Neuronal stem cell (in vitro differentiated cells): ENCODE measurements around the gene CLEC7A.

Source experiments
- DNase-seq: peaks from one replicate; pipeline ENCODE4 v3.0.0-alpha.2; 2013; ENCODE audit warnings: low spot score
- H2AFZ ChIP-seq: one replicate; pipeline ENCODE4 v1.6.1; 2013; ENCODE audit warnings: mild to moderate bottlenecking, low read length, inconsistent platforms
- H2AK5ac ChIP-seq: 2 replicates; pipeline ENCODE4 v1.6.1; 2013; ENCODE audit warnings: low read depth, mild to moderate bottlenecking, inconsistent platforms, low read length, moderate library complexity, mixed read lengths
- H2BK120ac ChIP-seq: 2 replicates; pipeline ENCODE4 v1.6.1; 2013; ENCODE audit warnings: low read depth, mild to moderate bottlenecking, inconsistent platforms, low read length, moderate library complexity, mixed read lengths
- H2BK12ac ChIP-seq: one replicate; pipeline ENCODE4 v1.6.1; 2013; ENCODE audit warnings: low read length, inconsistent platforms
- H2BK15ac ChIP-seq: 2 replicates; pipeline ENCODE4 v1.6.1; 2013; ENCODE audit warnings: mild to moderate bottlenecking, low read length, inconsistent platforms, mixed read lengths
- H2BK5ac ChIP-seq: one replicate; pipeline ENCODE4 v1.6.1; 2013; ENCODE audit warnings: inconsistent platforms, mild to moderate bottlenecking, low read length, moderate library complexity
- H3K14ac ChIP-seq: one replicate; pipeline ENCODE4 v1.6.1; 2013; ENCODE audit warnings: low read length, inconsistent platforms
- H3K18ac ChIP-seq: 2 replicates; pipeline ENCODE4 v1.6.1; 2013; ENCODE audit warnings: low read length, inconsistent platforms
- H3K23ac ChIP-seq: 2 replicates; pipeline ENCODE4 v1.6.1; 2013; ENCODE audit warnings: low read depth, mild to moderate bottlenecking, mixed read lengths, low read length, inconsistent platforms; ENCODE audit not compliant: poor library complexity
- H3K27ac ChIP-seq: replicated peaks from 3 replicates; pipeline ENCODE4 v1.5.1; 2013; ENCODE audit warnings: low read length, inconsistent platforms
- H3K27me3 ChIP-seq, 3 experiments: 2 replicates each; pipeline ENCODE4 v1.6.1; 2013; ENCODE audit warnings: low read length in 3 of 3, mild to moderate bottlenecking in 2 of 3, inconsistent platforms in 1 of 3, low read depth in 1 of 3, mixed read lengths in 1 of 3, moderate library complexity in 1 of 3; ENCODE audit not compliant: control insufficient read depth in 3 of 3, insufficient read depth in 3 of 3
- H3K36me3 ChIP-seq, 2 donors: replicated peaks in 1 of 2; 2 replicates each; pipeline ENCODE4 v1.6.1; 2013; ENCODE audit warnings: low read length in 2 of 2; ENCODE audit not compliant: control insufficient read depth in 2 of 2, insufficient read depth in 2 of 2
- H3K4ac ChIP-seq: 2 replicates; pipeline ENCODE4 v1.6.1; 2013; ENCODE audit warnings: inconsistent platforms, mild to moderate bottlenecking, low read length, moderate library complexity
- H3K4me1 ChIP-seq, 2 donors: 1 replicate in 1 of 2; 2 replicates in 1 of 2; pipeline ENCODE4 v1.6.1; 2013; ENCODE audit warnings: low read length in 2 of 2, low read depth in 1 of 2; ENCODE audit not compliant: control insufficient read depth in 2 of 2, insufficient read depth in 1 of 2
- H3K4me2 ChIP-seq: one replicate; pipeline ENCODE4 v1.6.1; 2013; ENCODE audit warnings: mild to moderate bottlenecking, low read length, inconsistent platforms; ENCODE audit not compliant: insufficient read depth, poor library complexity, severe bottlenecking
- H3K4me3 ChIP-seq, 2 donors: 2 replicates each; pipeline ENCODE4 v1.5.1; 2013; ENCODE audit warnings: low read length in 2 of 2, mild to moderate bottlenecking in 2 of 2, inconsistent platforms in 1 of 2, moderate library complexity in 1 of 2
- H3K79me1 ChIP-seq: one replicate; pipeline ENCODE4 v1.6.1; 2013; ENCODE audit warnings: low read depth, mild to moderate bottlenecking, inconsistent platforms, low read length, moderate library complexity
- H3K9ac ChIP-seq: one replicate; pipeline ENCODE4 v1.6.1; 2013; ENCODE audit warnings: mild to moderate bottlenecking, low read depth, low read length, inconsistent platforms; ENCODE audit not compliant: poor library complexity
- H3K9me3 ChIP-seq, 2 donors: replicated peaks in 1 of 2; 2 replicates each; pipeline versions ENCODE3 to v1.6.1; 2013; ENCODE audit warnings: low read length in 2 of 2, mild to moderate bottlenecking in 2 of 2, inconsistent platforms in 1 of 2, low read depth in 1 of 2, mixed read lengths in 1 of 2, moderate library complexity in 1 of 2; ENCODE audit not compliant: control insufficient read depth in 2 of 2, insufficient read depth in 1 of 2
- H4K8ac ChIP-seq: one replicate; pipeline ENCODE4 v1.6.1; 2013; ENCODE audit warnings: low read depth, mild to moderate bottlenecking, inconsistent platforms, low read length, moderate library complexity
- H4K91ac ChIP-seq: one replicate; pipeline ENCODE4 v1.6.1; 2013; ENCODE audit warnings: low read length, low read depth, mild to moderate bottlenecking, inconsistent platforms; ENCODE audit not compliant: poor library complexity
- WGBS, 2 donors: extraction: QIAGEN DNeasy Blood & Tissue Kit; methylation state at CpG; one replicate each; pipeline ENCODE4 v1.1.7; 2013; ENCODE audit warnings: missing lambda C conversion rate in 2 of 2, mixed read lengths in 1 of 2; ENCODE audit not compliant: insufficient read length in 2 of 2, insufficient replicate concordance in 1 of 2; ENCODE audit errors: extremely low coverage in 2 of 2; 5-methylcytosine and 5-hydroxymethylcytosine counted together

Gene CLEC7A

DNA sequence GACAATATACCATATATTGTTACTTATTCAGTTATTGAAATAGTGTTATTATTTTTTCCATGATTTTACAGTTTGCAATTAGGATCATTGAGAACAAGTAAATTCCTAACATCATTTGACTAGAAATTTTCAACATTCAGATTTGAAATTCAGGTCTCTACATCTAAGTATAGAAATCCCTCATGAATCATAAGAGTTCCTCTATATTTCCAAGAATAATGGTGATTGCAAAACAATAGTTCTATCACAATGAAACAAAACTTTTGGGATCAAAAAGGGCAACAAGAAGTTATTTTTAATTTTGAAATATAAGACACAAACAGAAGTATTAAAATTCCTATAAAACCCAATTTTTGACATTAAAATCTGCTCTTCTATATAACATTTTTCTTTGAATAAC is 42.0 kb downstream of the CLEC7A start:
- H2BK15ac ChIP-seq, result no peak overlapping the region
- no peak overlapping the region for H3K18ac ChIP-seq
- H3K14ac ChIP-seq, result no peak overlapping the region
- H2AFZ ChIP-seq, result no peak overlapping the region
- H4K8ac ChIP-seq, result no peak overlapping the region
- no peak overlapping the region for H3K27ac ChIP-seq
- no peak overlapping the region for H2BK5ac ChIP-seq
- no peak overlapping the region for H2BK120ac ChIP-seq
- no peak overlapping the region for H3K23ac ChIP-seq
- H3K4ac ChIP-seq, result no peak overlapping the region
- no peak overlapping the region for H2BK12ac ChIP-seq
- H3K9ac ChIP-seq, result no peak overlapping the region
- DNase-seq, result no peak
- H3K9me3 ChIP-seq, result no peaks in the 10 kb centered on the region
- H3K4me2 ChIP-seq, result no peak overlapping the region
- H3K4me3 ChIP-seq, result no peak overlapping the region
- no peaks in the 10 kb centered on the region for H3K79me1 ChIP-seq
- H4K91ac ChIP-seq, result no peak overlapping the region
- H3K27me3 ChIP-seq, result no peaks in the 10 kb centered on the region
- peaks cover 0 to 4% of the 10 kb centered on the region in 2 donors for H3K4me1 ChIP-seq
- no peak overlapping the region for H2AK5ac ChIP-seq
- H3K36me3 ChIP-seq, result no peaks in the 10 kb centered on the region

DNA sequence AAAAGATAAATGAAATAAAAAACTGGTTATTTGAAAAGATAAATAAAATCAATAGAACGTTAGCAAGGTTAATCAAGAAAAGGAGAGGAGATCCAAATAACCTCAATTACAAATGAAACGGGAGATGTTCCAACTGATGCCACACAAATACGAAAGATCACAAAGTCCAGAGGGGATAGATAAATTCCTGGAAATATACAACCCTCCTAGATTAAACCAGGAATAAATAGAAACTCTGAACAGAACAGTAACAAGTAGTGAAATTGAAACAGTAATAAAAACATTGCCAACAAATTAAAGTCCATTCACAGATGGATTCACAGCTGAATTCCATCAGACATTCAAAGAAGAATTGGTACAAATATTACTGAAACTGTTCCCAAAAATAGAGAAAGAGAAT is 43.6 kb downstream of the CLEC7A start:
- no peak overlapping the region for H3K18ac ChIP-seq
- no peak overlapping the region for H3K9ac ChIP-seq
- no peak overlapping the region for H3K4me3 ChIP-seq
- H2BK12ac ChIP-seq, result no peak overlapping the region
- H3K4me2 ChIP-seq, result no peak overlapping the region
- H4K8ac ChIP-seq, result no peak overlapping the region
- no CpG with 5 or more reads among the region's 3 CpGs for WGBS, 2 donors
- no peaks in the 10 kb centered on the region for H3K9me3 ChIP-seq
- H4K91ac ChIP-seq, result no peak overlapping the region
- H3K23ac ChIP-seq, result no peak overlapping the region
- H3K4me1 ChIP-seq, result peaks cover 0 to 4% of the 10 kb centered on the region in 2 donors
- H3K27me3 ChIP-seq, result no peaks in the 10 kb centered on the region
- no peaks in the 10 kb centered on the region for H3K36me3 ChIP-seq
- no peak overlapping the region for H2AFZ ChIP-seq
- no peak overlapping the region for H2AK5ac ChIP-seq
- H2BK120ac ChIP-seq, result no peak overlapping the region
- no peaks in the 10 kb centered on the region for H3K79me1 ChIP-seq
- no peak overlapping the region for H3K27ac ChIP-seq
- no peak overlapping the region for H3K4ac ChIP-seq
- no peak overlapping the region for H3K14ac ChIP-seq
- no peak for DNase-seq
- H2BK5ac ChIP-seq, result no peak overlapping the region
- H2BK15ac ChIP-seq, result no peak overlapping the region

DNA sequence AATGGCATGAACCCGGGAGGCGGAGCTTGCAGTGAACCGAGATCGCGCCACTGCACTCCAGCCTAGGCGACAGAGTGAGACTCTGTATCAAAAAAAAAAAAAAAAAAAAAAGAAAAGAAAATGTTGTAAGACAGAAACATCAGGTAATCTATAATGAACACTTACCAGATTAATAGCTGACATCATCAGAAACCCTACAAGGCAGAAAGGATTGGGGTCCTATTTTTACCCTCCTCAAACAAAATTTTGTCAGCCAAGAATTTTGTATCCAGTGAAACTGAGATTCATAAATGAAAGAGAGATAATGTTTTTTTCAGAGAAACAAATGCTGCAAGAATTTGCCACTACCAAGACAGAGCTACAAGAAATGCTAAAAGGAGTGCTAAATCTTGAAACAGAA is 45.3 kb downstream of the CLEC7A start:
- Histone ChIP-seq H3K9me3 (no peaks in the 10 kb centered on the region), H3K27ac (no peak overlapping the region), H3K23ac (no peak overlapping the region), H4K8ac (no peak overlapping the region), H2BK15ac (no peak overlapping the region), H3K4me3 (no peak overlapping the region), H3K4me1 (peaks cover 0 to 2% of the 10 kb centered on the region in 2 donors), H3K4me2 (no peak overlapping the region), H3K4ac (no peak overlapping the region), H3K27me3 (no peaks in the 10 kb centered on the region), H2BK5ac (no peak overlapping the region), H3K14ac (no peak overlapping the region), H3K18ac (no peak overlapping the region), H3K9ac (no peak overlapping the region), H3K79me1 (no peaks in the 10 kb centered on the region), H2BK12ac (no peak overlapping the region), H3K36me3 (no peaks in the 10 kb centered on the region), H2BK120ac (no peak overlapping the region), H2AFZ (no peak overlapping the region), H2AK5ac (no peak overlapping the region), H4K91ac (no peak overlapping the region)
- no CpG with 5 or more reads among the region's 6 CpGs for WGBS, 2 donors
- DNase-seq, result no peak

DNA sequence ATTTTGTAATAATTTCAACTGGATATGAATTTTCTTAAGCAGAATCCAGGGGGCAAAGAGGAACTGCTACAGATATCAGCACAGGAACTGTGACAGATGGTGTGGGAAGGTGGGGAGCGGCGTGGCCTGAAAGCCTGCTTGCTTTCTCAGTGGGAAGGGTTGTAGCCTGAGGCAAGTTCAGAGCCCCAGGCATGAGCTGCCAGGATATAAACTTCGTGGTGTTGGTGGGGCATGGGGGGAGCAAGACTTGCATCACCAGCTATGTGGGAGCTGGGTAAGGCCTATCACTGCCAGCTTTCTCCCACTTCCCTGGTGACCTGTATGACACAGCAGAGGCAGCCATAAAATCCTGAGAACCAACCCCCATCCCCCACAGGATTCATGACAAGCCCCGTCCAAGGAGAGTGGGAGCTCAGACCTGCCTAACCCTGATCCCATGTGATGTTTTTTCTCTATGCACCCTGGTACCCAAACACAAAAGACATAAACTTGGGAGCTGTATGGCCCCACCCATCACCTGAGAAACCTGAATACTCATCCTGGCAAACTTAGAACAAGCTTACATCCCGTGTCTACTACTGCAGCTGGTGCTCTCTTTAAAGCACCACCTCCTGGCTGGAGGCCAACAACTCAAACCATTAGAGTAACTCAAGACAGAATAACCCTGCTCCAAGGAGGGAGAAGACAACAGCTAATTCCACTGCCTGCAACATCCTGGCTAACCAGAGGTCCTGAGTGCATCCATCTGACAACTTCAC is 47.7 kb downstream of the CLEC7A start:
- Histone ChIP-seq H2BK5ac (no peak overlapping the region), H2BK15ac (no peak overlapping the region), H2BK12ac (no peak overlapping the region), H3K4me2 (no peak overlapping the region), H3K9me3 (no peaks in the 10 kb centered on the region), H3K14ac (no peak overlapping the region), H2AFZ (no peak overlapping the region), H3K4me1 (no peaks in the 10 kb centered on the region), H3K9ac (no peak overlapping the region), H3K27me3 (no peaks in the 10 kb centered on the region), H3K18ac (no peak overlapping the region), H3K27ac (no peak overlapping the region), H2BK120ac (no peak overlapping the region), H3K36me3 (no peaks in the 10 kb centered on the region), H4K8ac (no peak overlapping the region), H3K79me1 (no peaks in the 10 kb centered on the region), H3K4me3 (no peak overlapping the region), H3K23ac (no peak overlapping the region), H3K4ac (no peak overlapping the region), H2AK5ac (no peak overlapping the region), H4K91ac (no peak overlapping the region)
- no CpG with 5 or more reads among the region's 5 CpGs for WGBS, 2 donors
- no peak for DNase-seq
